KBM-7 (cell line): ENCODE results near the gene EPB41L2.
A peak's percentile ranks its signal among the peaks of the same experiment; 100 is the strongest.

Source experiments
- DNase-seq: peaks from one replicate; pipeline ENCODE4 v3.0.0-alpha.2; 2015
- in situ Hi-C: fragments of 300-500 bp; cut with MboI; formaldehyde crosslinking; loops from 2 replicates; pipeline ENCODE4 v1.14.3; 2020; ENCODE audit warnings: low sequenced_read_pairs, low pct_unique_long_range_greater_than_20kb, mixed read lengths

The EPB41L2 gene

GRCh38 chr6:130900913-130901312 lies 162.1 kb downstream of the EPB41L2 start:
- no peak for DNase-seq
- in situ Hi-C loops, result no loop called here

GRCh38 chr6:130896249-130896648 lies 166.8 kb downstream of the EPB41L2 start:
- DNase-seq, result no peak
- in situ Hi-C loops, result loop anchor here (25.0 kb wide), 1 partner anchor 216 kb away; no protein-coding TSS in a partner anchor

GRCh38 chr6:130895516-130895915 lies 167.5 kb downstream of the EPB41L2 start:
- DNase-seq, result no peak
- in situ Hi-C loops, result loop anchor here (25.0 kb wide), 1 partner anchor 217 kb away; no protein-coding TSS in a partner anchor

- in situ Hi-C loops, result loop anchor here (25.0 kb wide), 1 partner anchor 219 kb away; no protein-coding TSS in a partner anchor
- DNase-seq, result no peak
Observed at GRCh38 chr6:130893766-130894165, 169.3 kb downstream of the EPB41L2 start.

GRCh38 chr6:130893277-130893676 lies 169.8 kb downstream of the EPB41L2 start:
- in situ Hi-C loops, result loop anchor here (25.0 kb wide), 1 partner anchor 219 kb away; no protein-coding TSS in a partner anchor
- peak; percentile 12 for DNase-seq

GRCh38 chr6:130890521-130890971 lies 172.5 kb downstream of the EPB41L2 start:
- no peak for DNase-seq

GRCh38 chr6:130889423-130889822 lies 173.6 kb downstream of the EPB41L2 start:
- in situ Hi-C loops, result loop anchor here (25.0 kb wide), 1 partner anchor 223 kb away; no protein-coding TSS in a partner anchor
- no peak for DNase-seq

More at GRCh38 chr6:130890521-130890971, 172.5 kb downstream of the EPB41L2 start:
- in situ Hi-C loops, result loop anchor here (25.0 kb wide), 1 partner anchor 222 kb away; no protein-coding TSS in a partner anchor

GRCh38 chr6:130888246-130888645 lies 174.8 kb downstream of the EPB41L2 start:
- in situ Hi-C loops, result loop anchor here (25.0 kb wide), 1 partner anchor 224 kb away; no protein-coding TSS in a partner anchor
- DNase-seq, result no peak

GRCh38 chr6:130886966-130887365 lies 176.1 kb downstream of the EPB41L2 start:
- no peak for DNase-seq
- in situ Hi-C loops, result loop anchor here (25.0 kb wide), 1 partner anchor 225 kb away; no protein-coding TSS in a partner anchor

- in situ Hi-C loops, result loop anchor here (25.0 kb wide), 1 partner anchor 227 kb away; no protein-coding TSS in a partner anchor
- DNase-seq, result peak; percentile 81
Observed at GRCh38 chr6:130885392-130886192, 177.5 kb downstream of the EPB41L2 start.

- in situ Hi-C loops, result loop anchor here (25.0 kb wide), 1 partner anchor 230 kb away; no protein-coding TSS in a partner anchor
- DNase-seq, result peak; percentile 70
Observed at GRCh38 chr6:130882370-130882769, 180.7 kb downstream of the EPB41L2 start.

GRCh38 chr6:130879826-130880225 lies 183.2 kb downstream of the EPB41L2 start:
- no peak for DNase-seq
- in situ Hi-C loops, result loop anchor here (25.0 kb wide), 1 partner anchor 232 kb away; no protein-coding TSS in a partner anchor

- in situ Hi-C loops, result no loop called here
Observed at GRCh38 chr6:130873746-130874145, 189.3 kb downstream of the EPB41L2 start.

GRCh38 chr6:130872250-130873095 lies 190.6 kb downstream of the EPB41L2 start:
- in situ Hi-C loops, result no loop called here

More at GRCh38 chr6:130873746-130874145, 189.3 kb downstream of the EPB41L2 start:
- no peak for DNase-seq

GRCh38 chr6:130870179-130870880 lies 192.7 kb downstream of the EPB41L2 start:
- no peak for DNase-seq
- in situ Hi-C loops, result no loop called here

More at GRCh38 chr6:130872250-130873095, 190.6 kb downstream of the EPB41L2 start:
- DNase-seq, result peak; percentile 63

- DNase-seq, result no peak
- in situ Hi-C loops, result no loop called here
Observed at GRCh38 chr6:130869681-130870080, 193.4 kb downstream of the EPB41L2 start.

- in situ Hi-C loops, result no loop called here
- DNase-seq, result no peak
Observed at GRCh38 chr6:130865793-130866192, 197.3 kb downstream of the EPB41L2 start.

GRCh38 chr6:130864344-130864743 lies 198.7 kb downstream of the EPB41L2 start:
- in situ Hi-C loops, result no loop called here

More at GRCh38 chr6:130864344-130864743, 198.7 kb downstream of the EPB41L2 start:
- DNase-seq, result no peak
